Adrenal gland (tissue), 12 donors: ENCODE results near the gene TRIM38. TPM values are rescaled to one million over a fixed set of nuclear protein-coding genes. Genes with fewer than 3 reads are reported as not detected.

ENCODE experiments used
- DNase-seq, 7 donors: peaks; one replicate each; pipeline ENCODE4 v3.0.0-alpha.2; 2019 to 2020
- H3K27ac ChIP-seq, 5 donors: fragments of 200-600 bp; sonication (generic) in 4 of 5; 1 replicate in 3 of 5; 2 replicates in 2 of 5; pipeline versions ENCODE4 v1.5.1 to v1.8.0; 2016 to 2020; ENCODE audit warnings: mild to moderate bottlenecking in 1 of 5
- H3K27me3 ChIP-seq: fragments of 200-600 bp; 2 replicates; pipeline ENCODE4 v1.8.0; 2021
- H3K36me3 ChIP-seq, 2 donors: fragments of 200-600 bp; replicated peaks in 1 of 2; 1 replicate in 1 of 2; 2 replicates in 1 of 2; pipeline versions ENCODE4 v1.5.1 to v1.8.0; 2018 to 2022
- H3K4me1 ChIP-seq, 2 donors: fragments of 200-600 bp; replicated peaks in 1 of 2; 1 replicate in 1 of 2; 2 replicates in 1 of 2; pipeline versions ENCODE4 v1.5.1 to v1.8.0; 2018 to 2021
- H3K4me3 ChIP-seq, 4 donors: fragments of 200-600 bp; sonication (generic) in 3 of 4; one replicate each; pipeline ENCODE4 v1.5.1; 2016 to 2018
- H3K9me3 ChIP-seq, 3 donors: fragments of 200-600 bp; sonication (generic) in 1 of 3; replicated peaks in 1 of 3; 1 replicate in 2 of 3; 2 replicates in 1 of 3; pipeline versions ENCODE4 v1.5.1 to v1.8.0; 2016 to 2021
- CTCF ChIP-seq, 6 experiments: fragments of 450-650 bp in 4 of 6; fragments of 200-600 bp in 2 of 6; sonication (generic) in 1 of 6; IDR thresholded peaks; 1 replicate in 5 of 6; 2 replicates in 1 of 6; pipeline versions ENCODE4 v1.5.1 to v1.8.0; 2016 to 2021; ENCODE audit warnings: antibody characterized with exemption in 6 of 6, mild to moderate bottlenecking in 2 of 6, moderate library complexity in 1 of 6
- POLR2A ChIP-seq, 2 donors: fragments of 450-650 bp; IDR thresholded peaks; one replicate each; pipeline ENCODE4 v1.6.1; 2017; ENCODE audit warnings: antibody characterized with exemption in 2 of 2, mild to moderate bottlenecking in 2 of 2, moderate library complexity in 1 of 2
- WGBS, 4 donors: extraction: QIAGEN DNeasy Blood & Tissue Kit in 2 of 4; methylation state at CpG; one replicate each; pipeline versions ENCODE4 v1.1.5 to v1.1.7; 2013 to 2017; 5-methylcytosine and 5-hydroxymethylcytosine counted together
- intact Hi-C, 2 donors: fragments of 100-400 bp; cut with DNase I; formaldehyde crosslinking; loops; one replicate each; pipeline versions ENCODE4 v1.14.1 to v1.15.0; 2022 to 2023
- polyA plus RNA-seq, 3 donors: library from polyadenylated mRNA; stranded (reverse); fragments of 200-250 nt in 2 of 3; fragments of 350-450 nt in 1 of 3; fragmentation: Illumina TruSeq in 1 of 3; extraction: RNeasy Lipid Tissue Mini Kit (QIAGEN cat#74804) in 1 of 3; gene quantifications; one replicate each; pipeline ENCODE4 v1.2.3, GENCODE V29; 2013 to 2014
- total RNA-seq, 9 donors: library from RNA; depleted of rRNA in 4 of 9; stranded (reverse); fragments of >200 nt in 4 of 9; fragments of 120-200 nt in 1 of 9; fragmentation: NEBNext Ultra II Directional in 1 of 9; extraction: Animal tissue kit (Norgen Biotek cat#: 25700) in 1 of 9; gene quantifications; one replicate each; pipeline versions ENCODE4 v1.1.0 to v1.2.4, GENCODE V29; 2013 to 2023
- donor health status: healthy with polysubstance abuse.
- donor health status: Bipolar disorder and iron deficiency.
- donor health status: DM: yes; HTN: yes; CAD: no.
- donor health status: DM: no; HTN: no; CAD: no.
- donor health status: DM: no; HTN: no; CAD: no.
- donor health status: DM: yes; HTN: yes; CAD: no.

TRIM38 gene
- total and polyA plus RNA-seq, 12 donors, result 5.7 to 15.6 (median 9.8) TPM

- no peaks in the 10 kb centered on the region for H3K9me3 ChIP-seq
- H3K4me1 ChIP-seq, result no peaks in the 10 kb centered on the region
- H3K27ac ChIP-seq, result no peak overlapping the region
- WGBS, 4 donors, result 88 to 93% (median 92%) methylated on average over 2 of the region's 2 CpGs
- TF ChIP-seq POLR2A (IDR thresholded peaks at IDR 0.05), result no peak
- TF ChIP-seq CTCF (IDR thresholded peaks at IDR 0.05), result no peak
- peaks cover 3% of the 10 kb centered on the region for H3K27me3 ChIP-seq
- no peak for DNase-seq
- H3K4me3 ChIP-seq, result no peak overlapping the region
- H3K36me3 ChIP-seq, result no peaks in the 10 kb centered on the region
- intact Hi-C loops, result no loop called here
These were observed 10.1 kb upstream of the TRIM38 start for GRCh38 chr6:25952535-25952934.

- Histone ChIP-seq H3K36me3 (no peaks in the 10 kb centered on the region), H3K9me3 (no peaks in the 10 kb centered on the region), H3K4me3 (no peak overlapping the region), H3K4me1 (no peaks in the 10 kb centered on the region), H3K27ac (no peak overlapping the region), H3K27me3 (peaks cover 3% of the 10 kb centered on the region)
- TF ChIP-seq CTCF (IDR thresholded peaks at IDR 0.05) (no peak), POLR2A (IDR thresholded peaks at IDR 0.05) (no peak)
- 37 to 75% (median 59%) methylated on average over 3 of the region's 3 CpGs for WGBS, 4 donors
- intact Hi-C loops, result no loop called here
- DNase-seq, result no peak
These were observed 8.9 kb upstream of the TRIM38 start for GRCh38 chr6:25953733-25954132.

GRCh38 chr6:25954756-25955155, 7.8 kb upstream of the TRIM38 start:
- intact Hi-C loops, result no loop called here
- H3K27ac ChIP-seq, result no peak overlapping the region
- H3K4me3 ChIP-seq, result no peak overlapping the region
- 62 to 71% (median 70%) methylated on average over 1 of the region's 1 CpG for WGBS, 4 donors
- no peak for TF ChIP-seq POLR2A (IDR thresholded peaks at IDR 0.05)
- peaks cover 3% of the 10 kb centered on the region for H3K27me3 ChIP-seq
- DNase-seq, result no peak
- no peaks in the 10 kb centered on the region for H3K4me1 ChIP-seq
- H3K36me3 ChIP-seq, result no peaks in the 10 kb centered on the region
- no peaks in the 10 kb centered on the region for H3K9me3 ChIP-seq

GRCh38 chr6:25956226-25956625, 6.4 kb upstream of the TRIM38 start:
- H3K27me3 ChIP-seq, result peaks cover 3% of the 10 kb centered on the region
- intact Hi-C loops, result no loop called here
- H3K4me1 ChIP-seq, result no peaks in the 10 kb centered on the region
- H3K36me3 ChIP-seq, result no peaks in the 10 kb centered on the region
- 65 to 72% (median 67%) methylated on average over 3 of the region's 3 CpGs for WGBS, 4 donors
- H3K9me3 ChIP-seq, result no peaks in the 10 kb centered on the region
- H3K27ac ChIP-seq, result no peak overlapping the region
- H3K4me3 ChIP-seq, result no peak overlapping the region
- TF ChIP-seq POLR2A (IDR thresholded peaks at IDR 0.05), result no peak
- TF ChIP-seq CTCF (IDR thresholded peaks at IDR 0.05), result no peak
- DNase-seq, result no peak

- Histone ChIP-seq H3K27me3 (no peaks in the 10 kb centered on the region), H3K36me3 (no peaks in the 10 kb centered on the region), H3K27ac (no peak overlapping the region), H3K4me1 (peaks cover 4 to 11% of the 10 kb centered on the region in 2 donors), H3K9me3 (no peaks in the 10 kb centered on the region), H3K4me3 (no peak overlapping the region)
- WGBS, 4 donors, result 74 to 91% (median 86%) methylated on average over 3 of the region's 3 CpGs
- no peak for DNase-seq
- intact Hi-C loops, result no loop called here
- TF ChIP-seq CTCF (IDR thresholded peaks at IDR 0.05), result no peak
- TF ChIP-seq POLR2A (IDR thresholded peaks at IDR 0.05), result no peak
These were observed 3.9 kb upstream of the TRIM38 start for GRCh38 chr6:25958700-25959162.
